SK-N-MC (cell line): ENCODE measurements around the gene XPO6.

Experiments used
- EZH2 ChIP-seq: fragments of 200-600 bp; sonication (generic); IDR thresholded peaks from one replicate; pipeline ENCODE4 v1.6.1; 2017; ENCODE audit warnings: antibody characterized with exemption
- POLR2AphosphoS5 ChIP-seq: IDR thresholded peaks from 2 replicates; pipeline ENCODE4 v1.6.1; 2012; ENCODE audit warnings: mild to moderate bottlenecking, low read depth, low read length, borderline replicate concordance

GRCh38 chr16:28151180-28151579, 60.6 kb downstream of the XPO6 start:
- TF ChIP-seq EZH2 (no peak), POLR2AphosphoS5 (no peak)
